ENCODE measurements around the gene CARNS1.

DNA sequence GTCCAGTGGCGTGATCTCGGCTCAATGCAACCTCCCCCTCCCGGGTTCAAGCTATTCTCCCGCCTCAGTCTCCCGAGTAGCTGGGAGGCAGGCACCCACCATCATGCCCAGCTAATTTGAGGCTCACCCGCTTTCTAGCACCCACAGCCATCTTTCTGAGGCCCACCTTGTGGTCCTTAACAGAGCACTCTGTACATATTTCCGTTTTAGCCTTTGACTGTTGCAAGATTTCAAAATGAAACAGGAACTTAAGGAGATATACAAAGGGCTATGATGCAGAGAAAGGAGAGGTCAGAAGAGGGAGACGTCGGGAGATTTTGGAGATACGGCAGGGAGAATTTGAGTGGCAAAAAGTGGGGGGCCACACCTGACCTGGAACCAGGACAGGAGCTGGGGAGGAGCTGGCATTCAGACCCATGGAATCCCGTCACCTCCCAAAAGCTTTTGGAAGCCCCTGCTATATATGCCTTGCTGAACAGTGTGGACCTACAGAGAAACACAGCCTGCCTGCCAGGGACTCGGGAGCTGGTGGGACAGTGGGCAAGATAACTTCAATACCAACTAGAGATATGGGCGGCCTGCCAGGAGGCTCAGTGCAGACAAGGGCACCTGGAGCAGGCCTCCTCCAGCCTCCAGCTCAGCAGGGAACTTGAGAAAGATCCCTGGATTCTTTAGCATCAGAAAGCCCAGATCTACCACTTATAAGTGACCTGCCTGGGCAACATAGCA, 34.1 kb upstream of the CARNS1 start:
- TF ChIP-seq, protein P1, sequence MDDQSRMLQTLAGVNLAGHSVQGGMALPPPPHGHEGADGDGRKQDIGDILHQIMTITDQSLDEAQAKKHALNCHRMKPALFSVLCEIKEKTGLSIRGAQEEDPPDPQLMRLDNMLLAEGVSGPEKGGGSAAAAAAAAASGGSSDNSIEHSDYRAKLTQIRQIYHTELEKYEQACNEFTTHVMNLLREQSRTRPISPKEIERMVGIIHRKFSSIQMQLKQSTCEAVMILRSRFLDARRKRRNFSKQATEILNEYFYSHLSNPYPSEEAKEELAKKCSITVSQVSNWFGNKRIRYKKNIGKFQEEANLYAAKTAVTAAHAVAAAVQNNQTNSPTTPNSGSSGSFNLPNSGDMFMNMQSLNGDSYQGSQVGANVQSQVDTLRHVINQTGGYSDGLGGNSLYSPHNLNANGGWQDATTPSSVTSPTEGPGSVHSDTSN (IDR thresholded peaks at IDR 0.05; ENCODE audit: insufficient replicate concordance, low read depth, low read length) = no peak
- no peak for TF ChIP-seq POLR2AphosphoS5 (IDR thresholded peaks at IDR 0.05; ENCODE audit: low read length)
- TF ChIP-seq, protein P2, sequence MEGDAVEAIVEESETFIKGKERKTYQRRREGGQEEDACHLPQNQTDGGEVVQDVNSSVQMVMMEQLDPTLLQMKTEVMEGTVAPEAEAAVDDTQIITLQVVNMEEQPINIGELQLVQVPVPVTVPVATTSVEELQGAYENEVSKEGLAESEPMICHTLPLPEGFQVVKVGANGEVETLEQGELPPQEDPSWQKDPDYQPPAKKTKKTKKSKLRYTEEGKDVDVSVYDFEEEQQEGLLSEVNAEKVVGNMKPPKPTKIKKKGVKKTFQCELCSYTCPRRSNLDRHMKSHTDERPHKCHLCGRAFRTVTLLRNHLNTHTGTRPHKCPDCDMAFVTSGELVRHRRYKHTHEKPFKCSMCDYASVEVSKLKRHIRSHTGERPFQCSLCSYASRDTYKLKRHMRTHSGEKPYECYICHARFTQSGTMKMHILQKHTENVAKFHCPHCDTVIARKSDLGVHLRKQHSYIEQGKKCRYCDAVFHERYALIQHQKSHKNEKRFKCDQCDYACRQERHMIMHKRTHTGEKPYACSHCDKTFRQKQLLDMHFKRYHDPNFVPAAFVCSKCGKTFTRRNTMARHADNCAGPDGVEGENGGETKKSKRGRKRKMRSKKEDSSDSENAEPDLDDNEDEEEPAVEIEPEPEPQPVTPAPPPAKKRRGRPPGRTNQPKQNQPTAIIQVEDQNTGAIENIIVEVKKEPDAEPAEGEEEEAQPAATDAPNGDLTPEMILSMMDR (IDR thresholded peaks at IDR 0.05 in 2 of 3, conservative IDR thresholded peaks at IDR 0.05 in 1 of 3; ENCODE audit: control insufficient read depth in 2 of 3, extremely low read depth in 1 of 3, insufficient read depth in 1 of 3, low read depth in 3 of 3, low read length in 3 of 3) = no peak
- TF ChIP-seq POLR2AphosphoS2 (IDR thresholded peaks at IDR 0.05; ENCODE audit: low read depth, low read length) = no peak
- TF ChIP-seq, protein P3, sequence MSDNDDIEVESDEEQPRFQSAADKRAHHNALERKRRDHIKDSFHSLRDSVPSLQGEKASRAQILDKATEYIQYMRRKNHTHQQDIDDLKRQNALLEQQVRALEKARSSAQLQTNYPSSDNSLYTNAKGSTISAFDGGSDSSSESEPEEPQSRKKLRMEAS (IDR thresholded peaks at IDR 0.05; ENCODE audit: low read depth, low read length) = no peak
- no peak for TF ChIP-seq CHD1 (IDR thresholded peaks at IDR 0.05; ENCODE audit: low read depth, low read length)
- TF ChIP-seq RAD21 (IDR thresholded peaks at IDR 0.05; ENCODE audit: insufficient read depth, low read depth, low read length) = 0 out of 2 replicates have a peak, but pooled peaks have one; percentile 23
- TF ChIP-seq ZZZ3 (IDR thresholded peaks at IDR 0.05; ENCODE audit: control insufficient read depth, insufficient read length, low read depth) = no peak
- TF ChIP-seq, protein P4, sequence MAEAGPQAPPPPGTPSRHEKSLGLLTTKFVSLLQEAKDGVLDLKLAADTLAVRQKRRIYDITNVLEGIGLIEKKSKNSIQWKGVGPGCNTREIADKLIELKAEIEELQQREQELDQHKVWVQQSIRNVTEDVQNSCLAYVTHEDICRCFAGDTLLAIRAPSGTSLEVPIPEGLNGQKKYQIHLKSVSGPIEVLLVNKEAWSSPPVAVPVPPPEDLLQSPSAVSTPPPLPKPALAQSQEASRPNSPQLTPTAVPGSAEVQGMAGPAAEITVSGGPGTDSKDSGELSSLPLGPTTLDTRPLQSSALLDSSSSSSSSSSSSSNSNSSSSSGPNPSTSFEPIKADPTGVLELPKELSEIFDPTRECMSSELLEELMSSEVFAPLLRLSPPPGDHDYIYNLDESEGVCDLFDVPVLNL (IDR thresholded peaks at IDR 0.05; ENCODE audit: low read depth, low read length) = no peak
- no peak for TF ChIP-seq HCFC1 (IDR thresholded peaks at IDR 0.05; ENCODE audit: low read length)
- TF ChIP-seq DPF2 (IDR thresholded peaks at IDR 0.05) = no peak
- no peak for TF ChIP-seq POLR2A (IDR thresholded peaks at IDR 0.05; ENCODE audit: low read depth, low read length)
